ENCODE measurements around the gene KHNYN.
"Not testable (repeated sequence)": the region's sequence is repeated elsewhere in the genome, so short reads cannot be mapped to it uniquely, and the experiment has no call there.

The KHNYN gene

GRCh38 chr14:24465805-24466204 is 36.1 kb downstream of the KHNYN start:
- TF ChIP-seq EZH2phosphoT487 (conservative IDR thresholded peaks at IDR 0.05; ENCODE audit: low read length), result no peak
- no peak for TF ChIP-seq CTCF (IDR thresholded peaks at IDR 0.05; ENCODE audit: insufficient read depth, low read length, poor library complexity, severe bottlenecking)
- Histone ChIP-seq H3K9ac (ENCODE audit: low read length) (no peak overlapping the region), H3K79me2 (ENCODE audit: insufficient read depth, low read length) (no peaks in the 10 kb centered on the region), H3K9me2 (replicated peaks; ENCODE audit: insufficient read depth, low read length) (no peaks in the 10 kb centered on the region), H4K20me1 (ENCODE audit: low read depth, low read length) (no peaks in the 10 kb centered on the region), H3K4me2 (ENCODE audit: low read depth, low read length, poor library complexity, severe bottlenecking) (no peak overlapping the region), H3K27me3 (ENCODE audit: low read length) (no peaks in the 10 kb centered on the region), H3F3A (ENCODE audit: insufficient read depth) (no peaks in the 10 kb centered on the region), H3K4me3 (ENCODE audit: insufficient read depth, low read length, poor library complexity, severe bottlenecking) (no peak overlapping the region), H3K36me3 (ENCODE audit: low read length) (no peaks in the 10 kb centered on the region), H2AFZ (ENCODE audit: low read depth, low read length, severe bottlenecking) (no peak overlapping the region), H3K9me3 (ENCODE audit: insufficient read depth, low read length) (no peaks in the 10 kb centered on the region), H3K27ac (ENCODE audit: low read depth, low read length) (no peak overlapping the region)

GRCh38 chr14:24470450-24470849 is 40.7 kb downstream of the KHNYN start:
- not testable (repeated sequence) for H3K79me2 ChIP-seq (ENCODE audit: insufficient read depth, low read length); H3F3A ChIP-seq (ENCODE audit: insufficient read depth); H3K36me3 ChIP-seq (ENCODE audit: low read length); H2AFZ ChIP-seq (ENCODE audit: low read depth, low read length, severe bottlenecking); H3K4me2 ChIP-seq (ENCODE audit: low read depth, low read length, poor library complexity, severe bottlenecking); H3K9me2 ChIP-seq (replicated peaks; ENCODE audit: insufficient read depth, low read length); H3K27me3 ChIP-seq (ENCODE audit: low read length); H3K9me3 ChIP-seq (ENCODE audit: insufficient read depth, low read length); H3K9ac ChIP-seq (ENCODE audit: low read length); H3K27ac ChIP-seq (ENCODE audit: low read depth, low read length); H4K20me1 ChIP-seq (ENCODE audit: low read depth, low read length); H3K4me3 ChIP-seq (ENCODE audit: insufficient read depth, low read length, poor library complexity, severe bottlenecking)

GRCh38 chr14:24473211-24473610 is 43.5 kb downstream of the KHNYN start:
- no peaks in the 10 kb centered on the region for H3K79me2 ChIP-seq (ENCODE audit: insufficient read depth, low read length)

GRCh38 chr14:24475261-24475660 is 45.5 kb downstream of the KHNYN start:
- no peak overlapping the region for H3K9ac ChIP-seq (ENCODE audit: low read length)

More at GRCh38 chr14:24473211-24473610, 43.5 kb downstream of the KHNYN start:
- Histone ChIP-seq H4K20me1 (ENCODE audit: low read depth, low read length) (no peaks in the 10 kb centered on the region), H3K9ac (ENCODE audit: low read length) (no peak overlapping the region), H3K4me2 (ENCODE audit: low read depth, low read length, poor library complexity, severe bottlenecking) (no peak overlapping the region), H3K27me3 (ENCODE audit: low read length) (no peaks in the 10 kb centered on the region), H3K27ac (ENCODE audit: low read depth, low read length) (no peak overlapping the region), H3K36me3 (ENCODE audit: low read length) (no peaks in the 10 kb centered on the region), H3F3A (ENCODE audit: insufficient read depth) (no peaks in the 10 kb centered on the region), H3K9me2 (replicated peaks; ENCODE audit: insufficient read depth, low read length) (no peaks in the 10 kb centered on the region), H2AFZ (ENCODE audit: low read depth, low read length, severe bottlenecking) (no peak overlapping the region), H3K9me3 (ENCODE audit: insufficient read depth, low read length) (no peaks in the 10 kb centered on the region), H3K4me3 (ENCODE audit: insufficient read depth, low read length, poor library complexity, severe bottlenecking) (no peak overlapping the region)
- TF ChIP-seq EZH2phosphoT487 (conservative IDR thresholded peaks at IDR 0.05; ENCODE audit: low read length) (no peak), CTCF (IDR thresholded peaks at IDR 0.05; ENCODE audit: insufficient read depth, low read length, poor library complexity, severe bottlenecking) (no peak)

DNA sequence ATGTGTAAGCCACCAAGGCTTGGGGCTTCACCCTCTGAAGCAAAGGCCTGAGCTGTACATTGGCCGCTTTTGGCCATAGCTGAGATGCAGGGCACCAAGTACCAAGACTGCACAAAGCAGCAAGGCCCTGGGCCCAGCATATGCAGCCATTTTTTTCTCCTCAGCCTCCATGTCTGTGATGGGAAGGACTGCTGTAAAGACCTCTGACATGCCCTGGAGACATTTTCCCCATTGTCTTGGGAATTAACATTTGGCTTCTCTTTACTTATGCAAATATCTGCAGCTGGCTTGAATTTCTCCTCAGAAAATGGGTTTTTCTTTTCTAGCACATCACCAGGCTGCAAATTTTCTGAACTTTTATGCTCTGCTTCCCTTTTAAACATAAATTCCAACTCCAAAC is 50.2 kb downstream of the KHNYN start:
- H3K9ac ChIP-seq (ENCODE audit: low read length); H3F3A ChIP-seq (ENCODE audit: insufficient read depth); H3K27me3 ChIP-seq (ENCODE audit: low read length); H3K4me2 ChIP-seq (ENCODE audit: low read depth, low read length, poor library complexity, severe bottlenecking); H4K20me1 ChIP-seq (ENCODE audit: low read depth, low read length); H3K79me2 ChIP-seq (ENCODE audit: insufficient read depth, low read length); H3K9me3 ChIP-seq (ENCODE audit: insufficient read depth, low read length); H3K4me3 ChIP-seq (ENCODE audit: insufficient read depth, low read length, poor library complexity, severe bottlenecking); H3K9me2 ChIP-seq (replicated peaks; ENCODE audit: insufficient read depth, low read length); H3K27ac ChIP-seq (ENCODE audit: low read depth, low read length); H2AFZ ChIP-seq (ENCODE audit: low read depth, low read length, severe bottlenecking); H3K36me3 ChIP-seq (ENCODE audit: low read length): not testable (repeated sequence)

More at GRCh38 chr14:24475261-24475660, 45.5 kb downstream of the KHNYN start:
- H3K79me2 ChIP-seq (ENCODE audit: insufficient read depth, low read length), result no peaks in the 10 kb centered on the region
- no peak overlapping the region for H3K4me3 ChIP-seq (ENCODE audit: insufficient read depth, low read length, poor library complexity, severe bottlenecking)
- no peaks in the 10 kb centered on the region for H4K20me1 ChIP-seq (ENCODE audit: low read depth, low read length)
- H3K27ac ChIP-seq (ENCODE audit: low read depth, low read length), result no peak overlapping the region
- H3K27me3 ChIP-seq (ENCODE audit: low read length), result no peaks in the 10 kb centered on the region
- H3F3A ChIP-seq (ENCODE audit: insufficient read depth), result no peaks in the 10 kb centered on the region
- H3K36me3 ChIP-seq (ENCODE audit: low read length), result no peaks in the 10 kb centered on the region
- H3K9me2 ChIP-seq (replicated peaks; ENCODE audit: insufficient read depth, low read length), result no peaks in the 10 kb centered on the region
- H3K4me2 ChIP-seq (ENCODE audit: low read depth, low read length, poor library complexity, severe bottlenecking), result no peak overlapping the region
- no peaks in the 10 kb centered on the region for H3K9me3 ChIP-seq (ENCODE audit: insufficient read depth, low read length)
- TF ChIP-seq CTCF (IDR thresholded peaks at IDR 0.05; ENCODE audit: insufficient read depth, low read length, poor library complexity, severe bottlenecking) (no peak), EZH2phosphoT487 (conservative IDR thresholded peaks at IDR 0.05; ENCODE audit: low read length) (no peak)
- no peak overlapping the region for H2AFZ ChIP-seq (ENCODE audit: low read depth, low read length, severe bottlenecking)
